ENCODE measurements around the gene COX4I1. TPM values are rescaled to one million over a fixed set of nuclear protein-coding genes. Genes with fewer than 3 reads are reported as not detected.

The COX4I1 gene
- total RNA-seq, 1 donor from 2014 or later: 430 TPM

DNA sequence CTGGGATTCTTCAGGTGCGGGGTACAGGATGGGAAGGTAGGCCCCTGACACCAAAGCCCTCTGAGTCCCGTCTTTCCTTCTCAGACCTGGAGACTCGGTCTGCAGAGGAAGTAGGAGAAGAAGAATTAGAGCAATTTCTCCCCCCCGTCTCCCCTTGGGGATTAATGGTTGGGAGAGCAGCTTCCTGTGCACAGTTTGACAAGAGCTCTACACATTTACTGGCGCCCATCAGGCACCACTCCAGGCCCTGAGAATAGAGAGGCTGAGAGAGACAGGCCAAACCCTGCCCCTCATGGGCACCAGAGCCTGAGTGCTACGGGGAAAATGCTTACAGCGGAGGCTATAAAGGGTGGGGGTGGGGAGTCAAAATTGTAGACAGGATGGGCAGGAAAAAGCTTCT, 45.1 kb upstream of the COX4I1 start:
- DNase-seq (ENCODE audit: extremely low spot score in 2 of 2): no peak
- Histone ChIP-seq H3K27ac (no peak overlapping the region), H3K36me3 (no peaks in the 10 kb centered on the region), H3K9me3 (no peaks in the 10 kb centered on the region), H3K4me3 (no peak overlapping the region), H3K27me3 (no peaks in the 10 kb centered on the region), H3K4me1 (peaks cover 38% of the 10 kb centered on the region)
- TF ChIP-seq, protein P1, sequence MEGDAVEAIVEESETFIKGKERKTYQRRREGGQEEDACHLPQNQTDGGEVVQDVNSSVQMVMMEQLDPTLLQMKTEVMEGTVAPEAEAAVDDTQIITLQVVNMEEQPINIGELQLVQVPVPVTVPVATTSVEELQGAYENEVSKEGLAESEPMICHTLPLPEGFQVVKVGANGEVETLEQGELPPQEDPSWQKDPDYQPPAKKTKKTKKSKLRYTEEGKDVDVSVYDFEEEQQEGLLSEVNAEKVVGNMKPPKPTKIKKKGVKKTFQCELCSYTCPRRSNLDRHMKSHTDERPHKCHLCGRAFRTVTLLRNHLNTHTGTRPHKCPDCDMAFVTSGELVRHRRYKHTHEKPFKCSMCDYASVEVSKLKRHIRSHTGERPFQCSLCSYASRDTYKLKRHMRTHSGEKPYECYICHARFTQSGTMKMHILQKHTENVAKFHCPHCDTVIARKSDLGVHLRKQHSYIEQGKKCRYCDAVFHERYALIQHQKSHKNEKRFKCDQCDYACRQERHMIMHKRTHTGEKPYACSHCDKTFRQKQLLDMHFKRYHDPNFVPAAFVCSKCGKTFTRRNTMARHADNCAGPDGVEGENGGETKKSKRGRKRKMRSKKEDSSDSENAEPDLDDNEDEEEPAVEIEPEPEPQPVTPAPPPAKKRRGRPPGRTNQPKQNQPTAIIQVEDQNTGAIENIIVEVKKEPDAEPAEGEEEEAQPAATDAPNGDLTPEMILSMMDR (IDR thresholded peaks at IDR 0.05): no peak
- no peak for TF ChIP-seq POLR2A (IDR thresholded peaks at IDR 0.05)
- no peak for TF ChIP-seq POLR2AphosphoS5 (IDR thresholded peaks at IDR 0.05; ENCODE audit: insufficient read depth in 1 of 2, low read depth in 1 of 2)
- intact Hi-C loops (cut with DNase I): no loop called here

DNA sequence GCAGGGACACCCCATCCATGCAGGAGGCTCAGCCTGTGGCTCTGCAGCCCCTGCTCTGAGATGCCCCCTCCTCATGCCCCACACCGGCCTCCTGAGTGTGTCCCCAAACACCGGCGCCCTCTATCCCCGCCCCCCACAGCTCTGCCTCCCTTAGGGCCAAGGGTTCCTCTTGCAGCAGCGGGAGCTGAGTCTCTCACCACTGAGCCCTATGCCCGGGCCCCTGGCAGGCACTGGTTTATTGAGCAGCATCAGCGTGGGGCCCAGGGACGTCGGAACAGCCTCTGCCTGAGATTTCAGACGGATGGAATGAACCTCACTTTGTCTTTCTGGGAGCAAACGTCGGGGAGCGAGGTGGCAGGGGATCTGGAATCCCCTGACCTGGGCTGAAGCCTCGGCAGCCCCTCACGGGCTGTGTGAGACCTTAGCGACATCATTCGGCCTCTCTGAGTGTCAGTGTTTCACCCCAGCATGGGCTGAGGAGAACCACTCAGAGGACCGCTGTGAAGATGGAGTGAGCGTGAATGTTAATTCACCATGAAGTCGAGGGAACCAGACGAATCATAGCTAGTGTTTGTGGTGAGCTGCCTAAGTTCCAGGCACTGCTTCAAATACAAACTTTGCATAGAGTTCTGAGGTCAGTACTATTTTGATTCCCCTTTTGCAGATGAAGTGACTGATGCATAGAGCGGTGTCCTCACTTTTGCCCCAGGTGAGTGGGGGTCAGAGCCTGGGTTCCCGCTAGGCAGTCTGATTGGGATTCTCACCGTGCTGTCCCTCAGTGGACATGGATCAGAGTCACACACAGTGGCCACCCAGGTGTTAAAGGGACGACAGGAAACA, 43.3 kb upstream of the COX4I1 start:
- Histone ChIP-seq H3K27ac (no peak overlapping the region), H3K27me3 (no peaks in the 10 kb centered on the region), H3K36me3 (no peaks in the 10 kb centered on the region), H3K4me1 (peaks cover 25% of the 10 kb centered on the region), H3K4me3 (no peak overlapping the region), H3K9me3 (no peaks in the 10 kb centered on the region)
- intact Hi-C loops (cut with DNase I): no loop called here
- DNase-seq (ENCODE audit: extremely low spot score in 2 of 2): no peak
- TF ChIP-seq POLR2AphosphoS5 (IDR thresholded peaks at IDR 0.05; ENCODE audit: insufficient read depth in 1 of 2, low read depth in 1 of 2): no peak
- no peak for TF ChIP-seq POLR2A (IDR thresholded peaks at IDR 0.05)
- TF ChIP-seq, protein P1 (IDR thresholded peaks at IDR 0.05): no peak

DNA sequence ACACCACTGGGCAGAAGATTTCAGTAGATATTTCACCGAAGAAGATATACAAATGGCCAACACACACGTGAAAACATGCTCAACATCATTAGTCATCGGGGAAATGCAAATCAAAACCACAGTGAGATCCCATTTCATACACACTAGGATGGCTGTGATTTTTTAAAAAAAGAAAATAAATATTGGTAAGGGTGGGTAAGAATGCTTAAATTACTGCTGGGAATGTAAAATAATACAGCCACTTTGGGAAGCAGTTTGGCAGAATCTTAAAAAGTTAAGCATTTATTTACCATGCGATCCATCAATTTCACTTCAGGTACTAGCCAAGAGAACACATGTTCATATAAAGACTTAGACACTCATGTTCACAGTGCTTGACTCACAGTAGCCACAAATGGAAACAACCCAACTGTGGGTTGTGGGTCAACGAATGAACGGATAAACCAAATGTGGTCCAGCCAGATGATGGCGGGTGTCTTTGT, 42.1 kb upstream of the COX4I1 start:
- no peaks in the 10 kb centered on the region for H3K9me3 ChIP-seq
- DNase-seq (ENCODE audit: extremely low spot score in 2 of 2): no peak
- TF ChIP-seq, protein P1 (IDR thresholded peaks at IDR 0.05): no peak
- TF ChIP-seq POLR2AphosphoS5 (IDR thresholded peaks at IDR 0.05; ENCODE audit: insufficient read depth in 1 of 2, low read depth in 1 of 2) (no peak), POLR2A (IDR thresholded peaks at IDR 0.05) (no peak)
- no peaks in the 10 kb centered on the region for H3K27me3 ChIP-seq
- intact Hi-C loops (cut with DNase I): no loop called here
- H3K27ac ChIP-seq: no peak overlapping the region
- H3K4me1 ChIP-seq: peaks cover 14% of the 10 kb centered on the region
- no peaks in the 10 kb centered on the region for H3K36me3 ChIP-seq
- H3K4me3 ChIP-seq: no peak overlapping the region

DNA sequence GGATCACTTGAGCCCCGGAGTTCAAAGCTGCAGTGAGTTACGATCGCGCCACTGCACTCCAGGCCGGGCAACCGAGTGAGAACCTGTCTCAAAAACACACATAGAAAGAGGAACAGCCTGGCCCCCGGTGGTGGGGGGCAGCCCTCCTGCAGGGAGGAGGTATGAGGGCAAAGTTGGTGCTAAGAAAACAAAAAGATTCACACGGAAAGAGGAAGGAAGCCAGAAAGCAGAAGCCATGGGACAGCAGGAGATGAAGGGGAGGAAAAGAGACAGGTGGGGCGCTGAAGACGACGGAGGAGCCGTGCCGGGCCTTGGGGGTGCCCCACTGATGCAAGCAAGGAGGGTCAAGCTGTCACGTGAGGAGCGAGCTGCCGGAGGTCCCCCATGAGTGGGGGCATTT, 40.4 kb upstream of the COX4I1 start:
- Histone ChIP-seq H3K4me1 (no peaks in the 10 kb centered on the region), H3K27ac (no peak overlapping the region), H3K36me3 (no peaks in the 10 kb centered on the region), H3K9me3 (no peaks in the 10 kb centered on the region), H3K27me3 (no peaks in the 10 kb centered on the region), H3K4me3 (no peak overlapping the region)
- intact Hi-C loops (cut with DNase I): no loop called here
- no peak for TF ChIP-seq POLR2AphosphoS5 (IDR thresholded peaks at IDR 0.05; ENCODE audit: insufficient read depth in 1 of 2, low read depth in 1 of 2)
- no peak for TF ChIP-seq POLR2A (IDR thresholded peaks at IDR 0.05)
- TF ChIP-seq, protein P1 (IDR thresholded peaks at IDR 0.05): no peak
- DNase-seq (ENCODE audit: extremely low spot score in 2 of 2): no peak
